Testis (tissue), 3 donors: ENCODE results near the gene PTPRD. TPM values are rescaled to one million over a fixed set of nuclear protein-coding genes. Genes with fewer than 3 reads are reported as not detected.

Source experiments
- DNase-seq: peaks from one replicate; pipeline ENCODE4 v3.0.0-alpha.2; 2019
- H3K27ac ChIP-seq, 2 donors: fragments of 200-600 bp; sonication (generic); one replicate each; pipeline ENCODE4 v1.5.1; 2019
- H3K27me3 ChIP-seq: fragments of 200-600 bp; sonication (generic); one replicate; pipeline ENCODE4 v1.5.1; 2019
- H3K36me3 ChIP-seq: fragments of 200-600 bp; sonication (generic); one replicate; pipeline ENCODE4 v1.5.1; 2017; ENCODE audit warnings: low read depth; ENCODE audit errors: missing control alignments
- H3K4me1 ChIP-seq: fragments of 200-600 bp; sonication (generic); one replicate; pipeline ENCODE4 v1.5.1; 2019
- H3K4me3 ChIP-seq, 2 donors: fragments of 200-600 bp; sonication (generic); one replicate each; pipeline ENCODE4 v1.5.1; 2017 to 2019
- H3K9me3 ChIP-seq: fragments of 200-600 bp; sonication (generic); one replicate; pipeline ENCODE4 v1.5.1; 2017
- CTCF ChIP-seq, 3 experiments: fragments of 450-650 bp in 2 of 3; fragments of 200-600 bp in 1 of 3; sonication (generic) in 1 of 3; IDR thresholded peaks; one replicate each; pipeline ENCODE4 v1.5.1; 2016 to 2019; ENCODE audit warnings: antibody characterized with exemption in 3 of 3, mild to moderate bottlenecking in 2 of 3, moderate library complexity in 1 of 3
- POLR2A ChIP-seq: fragments of 450-650 bp; IDR thresholded peaks from one replicate; pipeline ENCODE4 v1.6.1; 2017; ENCODE audit warnings: antibody characterized with exemption, mild to moderate bottlenecking, moderate library complexity
- WGBS, 2 donors: methylation state at CpG; one replicate each; pipeline ENCODE4 v1.1.5; 2018; 5-methylcytosine and 5-hydroxymethylcytosine counted together
- intact Hi-C: fragments of 100-400 bp; cut with DNase I; formaldehyde crosslinking; loops from one replicate; pipeline ENCODE4 v1.15.1; 2023; ENCODE audit warnings: low total_unique reads
- polyA plus RNA-seq: library from polyadenylated mRNA; stranded (reverse); fragments of 350-450 nt; fragmentation: Illumina TruSeq; extraction: RNeasy Lipid Tissue Mini Kit (QIAGEN cat#74804); gene quantifications from one replicate; pipeline ENCODE4 v1.2.3, GENCODE V29; 2014; ENCODE audit warnings: low read depth, low replicate concordance; ENCODE audit not compliant: insufficient read depth
- total RNA-seq, 2 donors: library from RNA; depleted of rRNA; stranded (reverse); fragments of >200 nt; gene quantifications; one replicate each; pipeline ENCODE4 v1.2.3, GENCODE V29; 2016

The PTPRD gene
- total and polyA plus RNA-seq, 3 donors from 2014 or later: 15.4 to 33.6 (median 32.5) TPM

GRCh38 chr9:9299134-9299533, 1313.7 kb downstream of the PTPRD start:
- Histone ChIP-seq H3K4me3 (no peak overlapping the region), H3K27ac (no peak overlapping the region), H3K4me1 (no peaks in the 10 kb centered on the region), H3K9me3 (no peaks in the 10 kb centered on the region), H3K36me3 (no peaks in the 10 kb centered on the region), H3K27me3 (no peaks in the 10 kb centered on the region)
- no peak for DNase-seq
- TF ChIP-seq POLR2A (no peak), CTCF (IDR thresholded peaks at IDR 0.05) (no peak)
- WGBS, 2 donors: 87 to 95% methylated on average over 1 of the region's 1 CpG
- intact Hi-C loops: no loop called here

- 83 to 85% methylated on average over 2 of the region's 2 CpGs for WGBS, 2 donors
- Histone ChIP-seq H3K9me3 (no peaks in the 10 kb centered on the region), H3K36me3 (no peaks in the 10 kb centered on the region), H3K27ac (no peak overlapping the region), H3K4me1 (no peaks in the 10 kb centered on the region), H3K4me3 (no peak overlapping the region), H3K27me3 (no peaks in the 10 kb centered on the region)
- no peak for DNase-seq
- intact Hi-C loops: no loop called here
- no peak for TF ChIP-seq POLR2A
- no peak for TF ChIP-seq CTCF (IDR thresholded peaks at IDR 0.05)
These were observed 1326.8 kb downstream of the PTPRD start for GRCh38 chr9:9286001-9286400.

GRCh38 chr9:9284201-9284600, 1328.6 kb downstream of the PTPRD start:
- Histone ChIP-seq H3K4me3 (no peak overlapping the region), H3K9me3 (no peaks in the 10 kb centered on the region), H3K27me3 (no peaks in the 10 kb centered on the region), H3K36me3 (no peaks in the 10 kb centered on the region), H3K27ac (no peak overlapping the region), H3K4me1 (no peaks in the 10 kb centered on the region)
- no peak for DNase-seq
- 76 to 83% methylated on average over 2 of the region's 2 CpGs for WGBS, 2 donors
- intact Hi-C loops: no loop called here
- TF ChIP-seq CTCF (IDR thresholded peaks at IDR 0.05) (no peak), POLR2A (no peak)

GRCh38 chr9:9283159-9283986, 1329.4 kb downstream of the PTPRD start:
- Histone ChIP-seq H3K4me3 (no peak overlapping the region), H3K36me3 (no peaks in the 10 kb centered on the region), H3K27ac (no peak overlapping the region), H3K4me1 (no peaks in the 10 kb centered on the region), H3K27me3 (no peaks in the 10 kb centered on the region), H3K9me3 (no peaks in the 10 kb centered on the region)
- intact Hi-C loops: no loop called here
- 71% methylated on average over 2 of the region's 2 CpGs for WGBS, 2 donors
- DNase-seq: no peak
- no peak for TF ChIP-seq POLR2A
- TF ChIP-seq CTCF (IDR thresholded peaks at IDR 0.05): no peak

- H3K9me3 ChIP-seq: no peaks in the 10 kb centered on the region
- H3K36me3 ChIP-seq: no peaks in the 10 kb centered on the region
- no peak overlapping the region for H3K27ac ChIP-seq
- H3K27me3 ChIP-seq: no peaks in the 10 kb centered on the region
- TF ChIP-seq CTCF (IDR thresholded peaks at IDR 0.05) (no peak), POLR2A (no peak)
- intact Hi-C loops: no loop called here
- no peaks in the 10 kb centered on the region for H3K4me1 ChIP-seq
- WGBS, 2 donors: 85 to 89% methylated on average over 4 of the region's 4 CpGs
- DNase-seq: no peak
- H3K4me3 ChIP-seq: no peak overlapping the region
These were observed 1337.2 kb downstream of the PTPRD start for GRCh38 chr9:9275601-9276000.
